HG02840 (cell line): ENCODE data around the gene FAM47C.
"Not testable (repeated sequence)": the region's sequence is repeated elsewhere in the genome, so short reads cannot be mapped to it uniquely, and the experiment has no call there.

Experiments used
- ATAC-seq: cut with Tn5 transposase; IDR thresholded peaks from one replicate; pipeline ENCODE4 v1.9.1; 2021; ENCODE audit warnings: mild to moderate bottlenecking, moderate library complexity, moderate number of reproducible peaks; ENCODE audit not compliant: unreplicated experiment, low FRiP score

FAM47C gene

DNA sequence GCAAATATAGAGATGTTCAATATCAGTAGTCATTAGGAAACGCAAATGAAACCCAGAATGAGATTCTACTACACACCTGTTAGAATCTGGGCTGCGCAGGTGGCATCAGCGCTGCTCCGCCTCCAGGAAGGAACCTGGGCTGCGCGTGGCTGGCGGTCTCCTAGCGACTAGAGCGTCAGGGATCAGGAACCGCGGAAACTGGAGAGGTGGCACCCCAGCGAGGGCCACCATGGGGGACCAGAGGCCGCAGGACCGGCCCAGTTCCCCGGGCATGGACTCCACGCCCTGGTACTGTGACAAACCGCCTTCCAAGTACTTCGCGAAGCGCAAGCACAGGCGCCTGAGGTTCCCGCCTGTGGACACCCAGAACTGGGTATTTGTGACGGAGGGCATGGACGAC, at the start of gene FAM47C:
Gene FAM47C, plus strand, starts transcription at position 185 of the 400 bp plus-strand sequence. Its CDS starts 45 bp downstream, at position 230.
- ATAC-seq: not testable (repeated sequence)

DNA sequence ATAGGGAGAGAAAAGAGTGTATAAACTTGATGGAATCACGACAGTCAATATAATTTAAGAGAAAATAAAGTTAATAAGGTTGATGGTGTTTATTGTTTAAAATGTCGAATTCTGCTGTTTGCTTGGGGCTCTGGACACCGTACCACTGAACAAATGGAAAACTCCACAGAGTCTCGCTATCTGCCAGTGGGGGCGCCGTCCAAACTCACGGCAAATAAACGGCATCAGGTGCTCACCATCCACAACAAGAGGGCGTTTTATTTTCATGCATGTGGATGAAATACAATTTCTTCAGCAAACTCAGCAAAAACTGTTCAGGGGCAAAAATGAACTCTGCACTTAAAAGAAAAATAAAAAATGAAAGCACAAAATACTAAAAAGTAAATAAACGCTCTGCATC, 46.6 kb upstream of the FAM47C start:
- no peak for ATAC-seq

DNA sequence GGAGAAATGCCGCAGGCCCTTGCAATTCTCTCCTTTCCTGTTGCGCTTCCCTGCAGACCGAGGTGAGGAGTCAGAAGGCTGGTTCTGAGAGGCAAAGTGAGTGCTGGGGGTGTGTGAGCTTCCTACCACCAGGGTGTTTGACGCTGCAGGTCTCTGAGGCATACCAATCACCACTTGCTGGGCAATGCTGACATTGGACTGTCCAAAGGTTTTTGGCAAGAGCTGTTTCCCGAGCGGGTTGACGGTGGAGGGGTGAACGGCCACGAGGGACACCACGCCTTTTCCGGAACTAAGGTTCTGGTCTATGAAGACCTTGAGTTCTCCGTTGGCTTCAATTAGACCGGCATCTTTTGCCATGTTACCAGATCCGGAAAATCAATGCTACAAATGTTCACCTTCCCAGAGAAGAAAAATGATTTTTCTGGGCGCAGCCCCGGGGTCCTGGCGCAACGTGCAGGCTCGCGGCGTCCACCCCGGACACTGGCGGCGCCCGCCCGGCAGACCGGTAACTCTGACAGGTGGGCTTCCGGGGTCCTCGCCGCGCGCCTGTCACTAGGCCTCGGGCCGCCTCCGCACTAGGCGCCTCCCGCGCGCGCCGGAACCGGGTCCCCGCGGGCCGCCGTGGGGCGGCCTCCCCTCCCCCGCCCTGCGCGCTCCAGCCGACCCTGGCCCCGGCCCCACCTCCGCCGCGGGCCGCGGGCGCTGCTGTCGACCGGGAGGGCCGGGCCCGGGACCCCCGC, 44.9 kb upstream of the FAM47C start:
- ATAC-seq: no peak

DNA sequence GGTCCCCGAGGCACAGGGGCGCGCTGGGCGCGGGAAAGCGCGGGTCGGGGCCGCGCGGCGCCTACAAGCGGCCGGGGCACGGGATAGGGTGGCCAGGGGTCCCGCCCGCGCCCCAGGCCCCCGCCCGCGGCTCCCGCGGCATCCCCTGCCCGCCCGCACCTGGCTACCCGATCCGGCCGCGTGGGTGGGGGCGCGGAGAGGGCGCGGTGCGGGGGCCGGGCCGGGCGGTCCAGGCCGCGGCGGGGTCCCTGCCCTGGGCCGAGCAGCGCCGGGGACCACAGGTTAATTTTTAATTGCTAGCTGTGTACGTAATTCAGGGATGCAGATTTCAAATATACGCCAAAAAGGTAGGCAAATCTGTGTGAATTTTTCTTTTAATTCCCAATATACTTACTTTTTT, 44.3 kb upstream of the FAM47C start:
- ATAC-seq: no peak

DNA sequence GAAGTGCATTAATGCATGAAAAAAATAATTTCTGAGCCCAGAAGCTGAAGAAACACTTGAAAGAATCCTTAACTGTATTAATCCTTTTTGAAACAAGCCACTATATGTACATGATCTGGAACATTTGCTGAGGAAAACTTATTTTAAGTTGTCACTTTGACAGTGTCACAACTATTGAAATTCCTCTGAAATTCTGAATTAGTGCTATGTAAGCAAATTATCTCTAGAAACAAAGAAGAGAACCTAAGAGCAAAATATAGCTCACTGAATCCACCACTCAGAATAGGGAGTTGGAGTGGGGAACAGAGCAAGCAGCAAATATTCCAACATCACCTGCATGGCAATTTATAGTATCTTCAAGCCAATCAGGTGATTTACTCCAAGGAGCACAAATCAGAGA, 34.6 kb upstream of the FAM47C start:
- no peak for ATAC-seq

DNA sequence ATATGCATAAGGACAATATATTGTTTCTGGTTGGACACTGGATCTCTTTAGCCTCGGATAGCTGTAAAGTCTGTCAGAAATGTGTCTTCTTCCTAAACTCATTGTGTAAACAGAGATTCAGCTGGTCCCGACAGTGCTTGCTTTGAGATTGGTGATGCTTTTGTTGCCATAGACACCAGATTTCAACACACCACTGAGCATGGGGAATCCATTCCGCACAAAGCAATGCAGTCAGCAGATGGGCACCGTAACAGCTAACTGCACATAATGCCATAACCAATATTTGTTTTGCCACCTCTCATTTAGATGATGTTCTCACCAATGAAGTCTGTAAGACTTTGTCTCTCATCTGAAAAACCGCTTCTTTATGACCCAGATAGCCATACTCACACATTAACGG, 33.3 kb upstream of the FAM47C start:
- ATAC-seq: no peak

DNA sequence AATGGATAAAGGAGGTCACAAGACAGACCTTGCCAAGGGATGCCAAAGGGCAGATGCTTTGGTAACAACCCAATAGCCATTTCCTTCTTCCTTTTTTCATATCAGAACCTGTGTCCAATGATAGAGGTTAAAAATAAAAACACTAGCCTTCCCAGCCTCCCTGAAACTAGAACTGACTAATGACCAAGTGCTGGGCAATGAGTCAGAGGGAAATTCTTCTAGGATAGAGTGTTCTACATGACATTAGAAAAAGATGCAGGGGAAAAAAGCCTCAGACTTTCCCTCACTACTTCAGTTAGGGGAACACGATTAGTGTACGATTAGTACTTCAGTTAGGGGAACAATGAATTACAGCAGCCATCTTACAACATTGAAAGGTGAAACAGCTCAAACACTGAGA, 29.3 kb upstream of the FAM47C start:
- no peak for ATAC-seq

DNA sequence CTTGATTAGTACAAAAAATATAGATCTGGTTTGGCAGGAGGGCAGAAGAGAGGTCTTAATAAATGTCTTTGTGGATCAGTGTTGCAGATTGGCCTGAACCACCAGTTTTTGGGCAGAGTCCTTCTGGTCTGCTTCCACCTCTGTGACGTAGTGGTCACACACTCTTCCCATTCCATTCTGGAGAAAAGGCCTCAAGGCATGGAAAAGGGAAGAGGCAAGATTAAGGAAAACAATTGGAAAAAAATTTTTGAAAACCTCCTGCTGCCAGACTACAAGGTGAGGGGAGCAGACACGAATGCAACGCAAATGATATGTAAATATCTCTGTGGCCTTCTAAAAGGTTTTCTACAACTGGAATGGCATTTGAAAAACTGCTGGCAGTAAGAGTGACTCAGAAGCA, 24.3 kb upstream of the FAM47C start:
- no peak for ATAC-seq

DNA sequence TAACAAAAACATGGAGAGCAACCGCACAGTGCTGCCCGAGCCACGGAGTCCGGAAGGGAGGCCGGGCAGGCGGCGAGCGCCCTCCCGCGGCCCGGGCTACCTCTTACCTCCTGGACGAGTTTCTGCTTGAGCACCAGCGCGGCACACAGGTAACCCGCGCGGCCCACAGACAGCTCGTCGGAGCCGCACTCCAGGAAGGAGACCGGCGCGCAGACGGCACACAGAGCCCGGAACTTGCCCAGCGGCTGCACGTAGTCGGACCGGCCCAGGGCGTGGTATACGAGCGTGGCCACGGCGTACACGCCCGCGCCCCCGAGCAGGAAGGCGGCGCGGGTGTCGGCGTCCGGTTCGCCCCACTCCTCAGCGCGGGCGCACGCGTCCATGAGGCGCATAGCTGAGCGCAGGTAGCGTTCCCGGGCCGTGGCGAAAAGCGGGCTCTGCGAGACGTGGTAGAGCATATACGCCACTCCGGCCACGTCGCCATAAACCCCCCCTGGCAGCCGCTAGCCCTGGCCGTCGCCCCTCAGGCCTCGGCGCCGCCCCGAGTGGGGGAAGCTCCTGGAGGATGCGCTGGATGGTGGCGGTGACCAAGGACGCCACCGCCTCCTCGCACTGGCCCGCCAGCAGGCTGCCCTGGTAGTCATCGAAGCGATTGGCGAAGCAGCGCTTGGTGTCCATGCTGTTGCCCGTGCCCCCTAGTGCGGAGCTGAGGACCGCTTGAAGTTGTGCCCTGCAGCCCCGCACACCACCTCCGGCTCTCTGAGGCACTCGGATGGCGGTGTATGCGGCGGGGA, 22.6 kb upstream of the FAM47C start:
- not testable (repeated sequence) for ATAC-seq

DNA sequence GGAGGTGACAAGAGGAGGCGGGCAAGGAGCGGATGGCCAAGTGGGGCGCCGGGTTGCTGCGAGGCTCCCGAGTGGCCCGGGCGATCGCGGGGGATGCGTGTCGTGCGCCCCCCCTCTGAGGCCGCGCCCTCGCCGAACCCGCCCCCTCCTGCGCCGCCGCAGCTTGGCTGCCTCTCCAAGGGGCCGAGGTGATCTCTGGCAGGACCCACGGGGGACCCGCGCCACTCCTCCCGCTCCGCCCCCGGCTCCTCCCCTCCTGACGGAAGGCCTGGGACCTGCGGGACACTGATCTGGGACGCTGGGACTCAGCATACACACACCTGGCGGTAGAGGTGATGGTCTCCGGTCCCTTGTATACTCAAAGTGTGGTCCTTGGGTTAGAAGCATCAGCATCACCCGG, 21.9 kb upstream of the FAM47C start:
- no peak for ATAC-seq

DNA sequence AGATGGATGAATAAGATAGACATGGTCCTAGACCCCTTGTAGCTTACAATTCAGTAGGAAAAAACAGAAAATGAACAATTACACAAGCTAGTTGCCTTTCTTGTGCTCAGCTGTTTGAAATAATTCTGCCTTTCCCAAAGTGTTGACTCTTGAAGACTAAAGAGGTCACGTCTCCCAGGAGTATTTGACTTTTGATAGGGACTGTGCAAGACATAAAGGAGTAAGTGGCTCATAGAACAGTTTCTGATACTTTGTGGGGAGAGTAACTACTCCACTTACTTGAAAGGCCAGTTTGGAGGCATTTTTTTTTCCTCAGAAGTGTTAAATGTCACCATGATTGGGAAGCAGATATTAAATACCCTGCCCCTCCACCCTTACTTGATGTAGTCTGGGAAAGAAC, 21.0 kb upstream of the FAM47C start:
- not testable (repeated sequence) for ATAC-seq

DNA sequence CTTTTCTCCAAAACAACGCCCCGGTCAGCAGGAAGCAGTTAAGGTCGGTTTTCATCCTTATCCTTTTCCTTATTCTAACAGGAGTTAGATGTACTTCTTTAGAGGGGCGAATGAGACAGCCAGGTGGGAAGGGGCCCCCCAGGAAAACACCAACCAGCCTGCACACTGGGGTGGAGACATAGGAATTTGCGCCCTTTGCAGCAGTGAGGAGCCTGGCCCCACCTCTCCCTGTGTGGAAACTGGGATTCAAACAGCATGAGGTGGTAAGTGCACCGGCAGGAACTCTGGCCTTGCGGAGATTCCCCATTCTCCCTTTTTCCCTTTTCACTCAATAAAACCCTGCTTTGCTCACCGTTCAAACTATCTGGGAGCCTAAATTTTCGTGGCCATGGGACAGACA, 8.0 kb upstream of the FAM47C start:
- no peak for ATAC-seq

DNA sequence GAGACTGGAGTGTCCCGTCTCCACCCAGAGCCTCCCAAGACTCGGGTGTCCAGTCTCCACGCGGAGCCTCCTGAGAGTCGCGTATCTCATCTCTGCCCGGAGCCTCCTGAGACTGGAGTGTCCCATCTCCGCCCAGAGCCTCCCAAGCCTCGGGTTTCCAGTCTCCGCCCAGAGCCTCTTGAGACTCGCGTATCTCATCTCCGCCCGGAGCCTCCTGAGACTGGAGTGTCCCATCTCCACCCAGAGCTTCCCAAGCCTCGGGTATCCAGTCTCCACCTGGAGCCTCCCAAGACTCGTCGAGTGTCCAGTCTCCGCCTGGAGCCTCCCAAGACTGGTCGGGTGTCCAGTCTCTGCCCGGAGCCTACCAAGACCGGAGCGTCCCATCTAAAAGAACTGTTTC, 2.3 kb downstream of the FAM47C start:
- ATAC-seq: no peak

DNA sequence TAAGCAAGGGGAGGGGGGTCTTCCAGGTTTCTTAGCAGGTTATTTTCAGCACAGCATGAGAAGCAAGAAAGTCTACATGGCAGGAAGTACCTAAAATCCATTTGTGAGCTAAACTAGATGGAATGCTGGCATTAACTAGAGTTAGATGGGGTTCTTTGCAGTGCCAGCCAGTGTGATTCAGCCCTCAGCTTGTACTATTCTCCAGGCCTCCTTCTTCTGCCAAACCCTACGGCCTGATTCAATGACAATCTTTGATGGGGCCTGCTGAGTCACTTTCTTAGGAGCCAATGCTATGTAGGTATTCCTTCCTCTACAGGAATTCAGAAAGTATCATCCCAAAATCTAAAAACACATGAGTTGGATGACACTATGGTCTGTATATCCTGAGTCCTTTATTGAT, 26.1 kb downstream of the FAM47C start:
- ATAC-seq: not testable (repeated sequence)

DNA sequence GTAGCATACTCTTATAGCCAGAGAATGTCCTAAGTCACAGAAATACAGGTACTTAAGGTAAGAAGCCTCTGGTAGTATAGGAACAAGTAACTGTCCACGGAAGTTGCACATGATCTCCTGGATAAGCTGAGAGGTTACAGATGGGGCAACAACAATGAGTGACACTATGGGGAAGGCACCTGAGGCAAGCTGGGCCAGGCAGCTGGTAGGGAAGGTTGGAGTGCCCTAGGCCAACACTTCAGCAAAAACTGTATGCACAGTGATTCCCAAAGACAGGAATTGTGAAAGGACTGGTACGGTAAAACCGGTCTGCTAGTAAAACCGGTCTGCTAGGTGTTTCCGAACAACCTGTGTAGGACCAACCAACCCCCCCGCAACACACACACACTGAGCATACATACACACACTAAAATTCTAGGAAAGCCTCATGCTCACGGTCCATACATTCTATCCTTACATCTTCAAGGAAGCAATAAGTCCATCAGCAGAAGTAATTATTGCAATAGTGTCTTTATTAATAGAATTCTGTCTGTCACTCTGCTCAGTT, 28.6 kb downstream of the FAM47C start:
- ATAC-seq: not testable (repeated sequence)

DNA sequence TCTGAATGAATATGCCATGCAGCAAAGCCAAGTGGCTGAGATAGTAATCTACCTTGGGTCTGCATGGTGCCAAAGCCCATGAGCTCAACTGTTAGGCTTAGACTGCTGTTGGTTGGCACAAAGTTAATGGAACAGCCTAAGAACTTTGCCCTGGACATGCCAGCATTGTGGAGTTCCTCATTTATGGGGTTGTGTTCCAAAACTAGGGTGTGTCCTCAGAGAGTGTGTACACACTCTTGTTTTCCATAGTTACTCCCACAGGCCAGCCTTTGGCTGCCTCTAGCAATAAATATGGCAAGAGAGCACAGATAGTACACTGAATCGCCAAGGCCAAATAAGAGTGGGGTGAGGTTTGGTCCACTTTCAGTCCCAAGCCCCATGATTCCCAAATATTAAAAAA, 30.6 kb downstream of the FAM47C start:
- ATAC-seq: not testable (repeated sequence)

DNA sequence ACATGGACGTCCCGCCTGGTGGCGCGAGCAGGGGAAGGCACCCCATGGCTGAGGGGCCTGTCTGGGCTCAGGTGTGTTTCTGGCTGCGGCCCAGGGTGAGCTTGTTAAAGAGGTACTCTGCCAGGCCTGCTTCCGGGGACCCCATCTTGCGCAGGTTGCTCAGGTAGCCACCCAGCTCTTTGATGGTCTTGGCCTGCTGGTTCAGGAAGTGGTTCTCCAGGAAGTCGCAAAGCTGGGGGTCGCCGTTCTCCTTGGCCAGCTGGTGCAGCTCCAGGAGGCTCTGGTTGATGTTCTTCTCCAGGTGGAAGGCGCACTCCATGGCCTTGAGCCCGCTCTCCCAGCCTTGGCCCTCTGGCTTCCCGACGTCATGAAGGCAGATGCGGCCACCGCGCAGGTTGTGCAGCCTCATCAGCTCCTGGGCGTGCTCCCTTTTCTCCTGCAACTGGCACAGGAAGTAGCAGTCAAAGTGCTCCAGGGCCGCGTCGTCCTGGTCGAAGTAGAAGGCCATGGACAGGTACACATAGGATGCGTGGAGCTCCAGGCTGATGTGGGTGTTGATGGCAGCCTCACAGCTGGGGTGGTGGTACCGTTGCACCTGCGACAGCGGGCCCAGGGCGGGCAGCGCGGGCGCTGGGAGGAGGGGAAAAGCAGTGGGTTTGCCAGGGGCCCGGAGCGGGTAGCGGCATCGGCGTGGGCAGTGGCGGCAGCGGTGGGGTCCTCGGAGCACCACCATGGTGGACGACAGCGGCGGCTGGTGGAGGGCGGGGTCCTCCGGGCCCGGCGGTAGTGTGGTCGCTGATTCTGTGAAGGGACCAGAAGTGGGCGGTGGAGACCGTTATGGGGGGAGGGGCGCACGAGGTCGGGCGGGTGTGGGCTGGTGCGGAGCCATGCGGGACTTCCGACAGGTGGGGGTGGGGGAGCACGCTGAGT, 35.1 kb downstream of the FAM47C start:
- not testable (repeated sequence) for ATAC-seq

DNA sequence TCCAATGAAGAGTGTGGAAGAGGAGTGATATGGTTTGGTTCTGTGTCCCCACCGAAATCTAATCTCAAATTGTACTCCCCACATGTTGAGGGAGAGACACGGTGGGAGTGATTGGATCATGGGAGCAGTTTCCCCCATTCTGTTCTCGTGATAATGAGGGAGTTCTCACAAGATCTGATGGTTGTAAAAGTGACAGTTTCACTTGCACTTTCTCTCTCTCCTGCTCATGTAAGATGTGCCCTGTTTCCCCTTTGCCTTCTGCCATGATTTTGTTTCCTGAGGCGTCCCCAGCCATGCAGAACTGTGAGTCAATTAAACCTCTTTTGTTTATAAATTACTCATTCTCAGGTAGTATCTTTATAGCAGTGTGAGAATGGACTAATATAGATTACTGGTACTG, 39.6 kb downstream of the FAM47C start:
- no peak for ATAC-seq

DNA sequence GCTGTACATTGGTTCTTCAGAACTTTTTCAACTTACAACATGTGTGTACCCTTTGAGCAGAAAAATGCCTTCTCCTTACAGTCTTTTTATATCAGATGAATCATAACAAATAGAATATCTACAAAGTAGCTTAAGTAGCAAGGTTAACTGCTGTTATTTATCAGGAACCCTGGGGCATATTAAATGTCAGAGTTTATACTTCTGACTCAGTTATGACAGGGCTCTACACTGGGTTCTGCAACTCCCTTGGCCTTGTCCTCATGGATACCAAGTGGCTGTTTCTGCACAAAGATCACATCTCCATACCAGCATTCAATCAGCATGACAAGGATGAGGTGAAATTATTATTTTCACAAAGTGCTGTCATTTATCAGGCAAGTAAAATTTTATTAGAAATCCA, 49.4 kb downstream of the FAM47C start:
- not testable (repeated sequence) for ATAC-seq

DNA sequence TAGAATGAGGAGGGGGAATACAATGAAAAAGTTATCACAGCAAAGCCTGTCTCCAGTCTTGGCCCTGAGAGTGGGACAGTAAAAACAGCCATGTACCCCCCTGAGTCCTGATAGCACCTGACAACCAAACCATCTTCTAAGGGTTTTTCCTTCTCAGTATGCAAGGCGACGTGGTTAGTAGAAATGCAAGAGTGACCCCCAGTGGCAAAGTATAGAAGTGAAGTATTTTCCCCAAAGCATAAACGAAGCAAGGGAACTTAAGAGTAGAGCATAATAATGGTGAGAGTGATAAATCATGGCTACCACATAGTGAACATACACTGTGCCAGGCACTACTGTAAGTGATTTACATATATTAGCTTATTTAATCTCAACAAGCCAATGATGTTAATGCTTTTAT, 52.8 kb downstream of the FAM47C start:
- no peak for ATAC-seq
